Left ventricle myocardium inferior (tissue), 1 donor: ENCODE results near the gene ZNRF1. TPM values are rescaled to one million over a fixed set of nuclear protein-coding genes. Genes with fewer than 3 reads are reported as not detected.

ENCODE experiments used
- DNase-seq: peaks from one replicate; pipeline ENCODE4 v3.0.0-alpha.2; 2020
- H3K27ac ChIP-seq: fragments of 200-600 bp; replicated peaks from 2 replicates; pipeline ENCODE4 v1.8.0; 2021
- H3K27me3 ChIP-seq: fragments of 200-600 bp; 2 replicates; pipeline ENCODE4 v1.8.0; 2021; ENCODE audit warnings: low read depth
- H3K36me3 ChIP-seq: fragments of 200-600 bp; 2 replicates; pipeline ENCODE4 v1.8.0; 2021
- H3K4me1 ChIP-seq: fragments of 200-600 bp; 2 replicates; pipeline ENCODE4 v1.8.0; 2021
- H3K4me3 ChIP-seq: fragments of 200-600 bp; 2 replicates; pipeline ENCODE4 v1.8.0; 2021; ENCODE audit warnings: mild to moderate bottlenecking, moderate library complexity
- H3K9me3 ChIP-seq: fragments of 200-600 bp; replicated peaks from 2 replicates; pipeline ENCODE4 v1.8.0; 2021
- intact Hi-C: fragments of 100-400 bp; cut with micrococcal nuclease; formaldehyde crosslinking; loops from one replicate; pipeline ENCODE4 v1.11.0; 2022
- total RNA-seq: library from RNA; stranded (reverse); fragmentation: NEBNext Ultra II Directional; extraction: Animal tissue kit (Norgen Biotek cat#: 25700); gene quantifications from one replicate; pipeline ENCODE4 v1.2.1, GENCODE V29; 2021
- TF ChIP-seq, protein P1 (sequence below): fragments of 200-600 bp; IDR thresholded peaks from 2 replicates; pipeline ENCODE4 v1.8.0; 2021; ENCODE audit warnings: antibody characterized with exemption, mild to moderate bottlenecking, borderline replicate concordance
- donor health status: DM: no; HTN: yes; CAD: no; lungs with severe emphysema.

The ZNRF1 gene
- total RNA-seq, 1 donor from 2014 or later, result 22.3 TPM

DNA sequence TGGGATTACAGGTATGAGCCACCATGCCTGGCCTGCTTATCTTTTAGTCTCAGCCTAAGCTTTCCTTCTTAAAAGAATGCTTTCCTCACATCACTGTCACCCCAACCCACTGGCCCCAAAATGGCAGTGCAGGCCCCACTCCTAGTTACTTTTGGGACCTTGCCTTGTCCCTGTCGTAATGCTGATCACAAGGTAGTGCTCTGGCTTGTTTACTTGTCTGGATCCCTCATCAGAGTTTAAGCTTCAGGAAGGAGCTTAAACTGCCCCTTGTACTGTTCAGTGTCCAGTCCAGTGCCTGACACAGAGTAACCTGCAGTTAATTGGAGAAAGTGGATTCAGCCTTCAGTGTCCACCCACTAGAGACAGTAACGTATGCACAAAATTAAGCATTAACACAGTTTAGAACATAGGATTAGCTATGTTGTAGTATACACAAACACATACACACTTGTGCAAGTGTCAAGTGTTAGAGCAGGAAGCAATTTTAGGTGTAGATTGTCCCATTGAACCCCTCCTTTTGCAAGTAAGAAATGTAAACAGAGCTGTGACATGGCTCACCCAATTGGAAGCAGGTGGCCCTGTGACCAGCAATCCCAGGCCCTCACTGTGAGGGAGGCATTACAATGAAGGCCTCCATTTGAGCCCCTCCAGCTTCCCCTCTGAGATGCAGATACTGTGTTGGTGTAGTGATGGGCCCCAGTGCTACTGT, 73.6 kb downstream of the ZNRF1 start:
- Histone ChIP-seq H3K9me3 (no peaks in the 10 kb centered on the region), H3K4me1 (peaks cover 69% of the 10 kb centered on the region), H3K27ac (no peak overlapping the region), H3K4me3 (no peak overlapping the region), H3K36me3 (no peaks in the 10 kb centered on the region), H3K27me3 (no peaks in the 10 kb centered on the region)
- TF ChIP-seq, protein P1, sequence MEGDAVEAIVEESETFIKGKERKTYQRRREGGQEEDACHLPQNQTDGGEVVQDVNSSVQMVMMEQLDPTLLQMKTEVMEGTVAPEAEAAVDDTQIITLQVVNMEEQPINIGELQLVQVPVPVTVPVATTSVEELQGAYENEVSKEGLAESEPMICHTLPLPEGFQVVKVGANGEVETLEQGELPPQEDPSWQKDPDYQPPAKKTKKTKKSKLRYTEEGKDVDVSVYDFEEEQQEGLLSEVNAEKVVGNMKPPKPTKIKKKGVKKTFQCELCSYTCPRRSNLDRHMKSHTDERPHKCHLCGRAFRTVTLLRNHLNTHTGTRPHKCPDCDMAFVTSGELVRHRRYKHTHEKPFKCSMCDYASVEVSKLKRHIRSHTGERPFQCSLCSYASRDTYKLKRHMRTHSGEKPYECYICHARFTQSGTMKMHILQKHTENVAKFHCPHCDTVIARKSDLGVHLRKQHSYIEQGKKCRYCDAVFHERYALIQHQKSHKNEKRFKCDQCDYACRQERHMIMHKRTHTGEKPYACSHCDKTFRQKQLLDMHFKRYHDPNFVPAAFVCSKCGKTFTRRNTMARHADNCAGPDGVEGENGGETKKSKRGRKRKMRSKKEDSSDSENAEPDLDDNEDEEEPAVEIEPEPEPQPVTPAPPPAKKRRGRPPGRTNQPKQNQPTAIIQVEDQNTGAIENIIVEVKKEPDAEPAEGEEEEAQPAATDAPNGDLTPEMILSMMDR, result no peak
- no peak for DNase-seq
- intact Hi-C loops, result no loop called here

DNA sequence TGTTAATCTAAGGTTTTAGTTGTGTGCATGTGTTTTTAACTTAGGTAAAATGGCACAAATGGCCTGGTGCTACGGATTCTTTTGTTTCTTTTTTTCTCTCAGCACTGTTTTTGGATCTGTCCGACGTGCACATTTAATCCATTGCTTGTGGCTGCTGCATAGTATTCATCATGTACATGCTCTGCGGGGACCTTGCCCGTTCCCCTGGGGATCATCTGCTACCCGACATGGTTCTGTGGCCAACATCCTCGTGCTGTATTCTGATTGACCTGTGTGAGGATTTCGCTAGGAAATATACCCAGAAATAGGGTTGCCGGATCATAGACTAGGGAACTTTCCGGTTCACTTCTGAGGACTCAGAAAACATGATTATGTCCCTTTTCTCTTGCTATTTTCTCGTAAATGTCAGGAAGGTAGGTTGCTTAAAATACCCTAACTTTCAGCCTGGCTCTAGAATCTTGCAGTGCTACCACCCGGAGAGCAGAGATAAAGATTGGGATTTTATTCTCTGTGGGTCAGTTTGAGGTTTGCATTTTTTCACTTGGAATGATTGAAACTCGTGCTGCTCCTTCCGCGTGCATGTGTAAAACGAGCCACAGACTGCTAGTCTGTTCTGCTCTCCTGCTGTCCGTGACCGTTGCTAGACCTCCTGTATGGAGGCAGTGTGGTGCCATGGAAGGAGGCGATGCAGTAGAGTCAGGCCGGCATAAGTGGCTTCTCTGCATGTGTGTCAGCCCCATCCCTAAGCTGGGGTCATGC, 74.9 kb downstream of the ZNRF1 start:
- TF ChIP-seq, protein P1, result no peak
- Histone ChIP-seq H3K4me3 (no peak overlapping the region), H3K27ac (no peak overlapping the region), H3K9me3 (no peaks in the 10 kb centered on the region), H3K36me3 (no peaks in the 10 kb centered on the region), H3K4me1 (peaks cover 58% of the 10 kb centered on the region), H3K27me3 (no peaks in the 10 kb centered on the region)
- no peak for DNase-seq
- intact Hi-C loops, result no loop called here

DNA sequence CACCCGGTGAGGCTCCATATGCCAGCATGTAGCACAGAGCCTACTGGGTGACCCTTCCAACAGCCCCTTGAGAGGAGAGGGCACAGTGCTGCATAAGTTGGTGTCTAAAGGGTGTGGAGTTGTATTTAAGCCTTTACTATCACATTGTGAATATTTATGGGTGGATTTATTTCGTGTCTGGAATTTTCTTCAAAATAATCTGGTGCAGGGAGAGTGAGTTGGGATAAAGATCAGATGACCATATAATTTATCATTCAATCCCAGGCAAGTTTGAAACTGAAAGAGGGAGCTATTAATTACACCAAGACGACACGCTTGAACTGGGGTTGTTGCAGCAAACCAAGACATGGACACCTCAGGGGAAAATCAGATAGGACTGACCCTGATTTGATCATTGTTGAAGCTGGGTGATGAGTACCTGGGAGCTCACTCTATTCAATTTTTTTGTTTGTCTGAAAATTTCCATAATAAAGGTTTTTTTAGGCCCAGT, 75.5 kb downstream of the ZNRF1 start:
- H3K27me3 ChIP-seq, result no peaks in the 10 kb centered on the region
- H3K4me1 ChIP-seq, result peaks cover 64% of the 10 kb centered on the region
- no peaks in the 10 kb centered on the region for H3K36me3 ChIP-seq
- TF ChIP-seq, protein P1, result no peak
- intact Hi-C loops, result no loop called here
- H3K27ac ChIP-seq, result no peak overlapping the region
- H3K9me3 ChIP-seq, result no peaks in the 10 kb centered on the region
- DNase-seq, result no peak
- H3K4me3 ChIP-seq, result no peak overlapping the region

DNA sequence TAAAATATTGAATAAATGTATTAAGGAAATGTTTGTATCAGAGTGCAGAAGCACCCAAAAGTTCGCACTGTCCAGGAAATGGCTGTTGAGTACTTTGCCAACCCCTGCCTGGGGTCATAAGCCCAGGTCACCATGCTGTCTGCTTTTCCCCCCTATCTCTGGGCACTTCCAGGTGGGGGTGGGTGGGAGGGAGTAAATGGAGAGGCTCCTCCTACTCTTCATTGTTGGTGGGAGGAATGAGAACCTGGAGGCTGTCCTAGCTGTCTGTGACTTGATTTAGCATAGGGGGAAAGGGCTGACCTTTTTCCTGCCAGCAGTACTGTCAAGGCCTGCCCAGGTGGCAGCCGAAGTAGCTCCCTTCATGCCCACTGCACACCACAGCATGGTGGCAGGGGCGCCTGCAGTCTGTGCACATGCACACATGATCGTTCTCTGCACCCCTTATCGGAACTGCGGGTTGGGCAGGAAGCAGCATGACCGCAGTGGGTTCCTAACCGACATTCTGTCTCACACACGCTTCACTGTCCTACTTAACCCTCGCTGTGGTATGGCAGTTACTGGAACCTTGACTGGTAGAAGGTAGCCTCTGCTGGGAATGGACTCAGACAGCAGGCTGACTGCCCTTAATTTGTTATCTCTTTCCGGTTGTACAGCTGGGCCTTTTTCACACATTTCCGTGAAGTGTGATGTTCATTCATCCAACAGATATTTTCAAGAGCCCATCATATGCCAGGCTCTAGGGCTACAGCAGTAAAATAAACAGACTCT, 76.3 kb downstream of the ZNRF1 start:
- TF ChIP-seq, protein P1, result no peak
- DNase-seq, result no peak
- H3K4me3 ChIP-seq, result no peak overlapping the region
- H3K9me3 ChIP-seq, result no peaks in the 10 kb centered on the region
- intact Hi-C loops, result no loop called here
- no peak overlapping the region for H3K27ac ChIP-seq
- H3K4me1 ChIP-seq, result peaks cover 60% of the 10 kb centered on the region
- H3K36me3 ChIP-seq, result no peaks in the 10 kb centered on the region
- H3K27me3 ChIP-seq, result no peaks in the 10 kb centered on the region

DNA sequence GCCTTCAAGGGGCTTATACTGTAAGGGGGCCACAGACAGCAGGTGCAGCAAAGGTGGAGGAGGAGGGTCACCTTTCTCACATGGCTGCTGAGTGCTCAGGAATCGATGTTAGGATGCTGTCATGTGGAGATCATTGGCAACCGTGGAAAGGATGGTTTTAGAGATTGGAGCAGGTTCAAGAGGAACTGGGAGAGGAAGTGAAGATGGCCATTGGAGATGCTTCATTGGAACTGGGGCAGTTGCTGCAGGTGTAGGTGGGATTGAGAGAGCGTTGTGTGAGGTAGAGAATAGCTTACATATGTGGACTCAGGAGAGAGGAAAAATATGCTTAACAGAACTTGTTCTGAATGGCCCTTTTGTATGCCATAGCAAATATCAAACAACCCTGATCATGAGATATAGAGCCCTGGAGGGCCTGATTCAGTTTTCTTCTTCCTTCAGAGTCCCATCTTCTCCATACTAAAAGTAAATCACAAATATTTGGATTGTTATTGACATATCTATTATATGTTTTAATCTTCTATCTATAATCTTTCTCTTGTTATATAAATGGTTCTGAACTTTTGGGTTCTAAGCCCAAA, 77.0 kb downstream of the ZNRF1 start:
- Histone ChIP-seq H3K27me3 (no peaks in the 10 kb centered on the region), H3K36me3 (no peaks in the 10 kb centered on the region), H3K4me1 (peaks cover 53% of the 10 kb centered on the region), H3K9me3 (no peaks in the 10 kb centered on the region), H3K4me3 (no peak overlapping the region), H3K27ac (no peak overlapping the region)
- intact Hi-C loops, result no loop called here
- DNase-seq, result no peak
- TF ChIP-seq, protein P1, result no peak
